GM12878 (cell line): ENCODE data around the gene RHBDD1. TPM values are rescaled to one million over a fixed set of nuclear protein-coding genes. Genes with fewer than 3 reads are reported as not detected.
A peak's percentile ranks its signal among the peaks of the same experiment; 100 is the strongest.

Experiments
- ATF7 ChIP-seq: fragments of 450-650 bp; IDR thresholded peaks from 2 replicates; pipeline ENCODE4 v1.6.1; 2016; ENCODE audit warnings: low read depth, mild to moderate bottlenecking
- BHLHE40 ChIP-seq, 2 experiments: fragments of 450-650 bp in 1 of 2; IDR thresholded peaks; 2 replicates each; pipeline ENCODE4 v1.6.1; 2011 to 2017; ENCODE audit warnings: low read depth in 2 of 2, borderline replicate concordance in 1 of 2, improper control_type of control experiment in 1 of 2, low read length in 1 of 2, mild to moderate bottlenecking in 1 of 2
- CHD1 ChIP-seq: IDR thresholded peaks from 2 replicates; pipeline ENCODE4 v1.6.1; 2012; ENCODE audit warnings: low read depth, low read length, improper control_type of control experiment
- CTCF ChIP-seq, 3 experiments: IDR thresholded peaks in 2 of 3; conservative IDR thresholded peaks in 1 of 3; 2 replicates each; pipeline ENCODE4 v1.5.1; 2011; ENCODE audit warnings: low read depth in 3 of 3, low read length in 3 of 3, mild to moderate bottlenecking in 3 of 3, control low read depth in 2 of 3, moderate library complexity in 2 of 3, inconsistent platforms in 1 of 3, mixed read lengths in 1 of 3; ENCODE audit not compliant: control insufficient read depth in 2 of 3, insufficient read depth in 1 of 3; ENCODE audit errors: extremely low read depth in 1 of 3
- E2F4 ChIP-seq: IDR thresholded peaks from 2 replicates; pipeline ENCODE4 v1.6.1; 2012; ENCODE audit warnings: low read depth, low read length, improper control_type of control experiment
- HDGF ChIP-seq: fragments of 450-650 bp; IDR thresholded peaks from 2 replicates; pipeline ENCODE4 v1.6.1; 2016; ENCODE audit warnings: antibody characterized with exemption
- IKZF1 ChIP-seq: fragments of 450-650 bp; conservative IDR thresholded peaks from 2 replicates; pipeline ENCODE4 v1.6.1; 2017; ENCODE audit warnings: antibody characterized with exemption, mild to moderate bottlenecking
- MYC ChIP-seq: IDR thresholded peaks from 2 replicates; pipeline ENCODE4 v1.6.1; 2011; ENCODE audit warnings: mild to moderate bottlenecking, low read length, moderate library complexity, inconsistent platforms; ENCODE audit not compliant: insufficient read depth, insufficient replicate concordance, insufficient read length, severe bottlenecking
- NFXL1 ChIP-seq: fragments of 450-650 bp; IDR thresholded peaks from 2 replicates; pipeline ENCODE4 v1.6.1; 2017; ENCODE audit warnings: antibody characterized with exemption, mild to moderate bottlenecking, borderline replicate concordance
- PAX5 ChIP-seq: IDR thresholded peaks from 2 replicates; pipeline ENCODE4 v1.6.1; 2011; ENCODE audit warnings: low read depth, low read length, borderline replicate concordance
- POLR2A ChIP-seq: IDR thresholded peaks from 2 replicates; pipeline ENCODE4 v1.6.1; 2011; ENCODE audit warnings: low read depth, mild to moderate bottlenecking, low read length
- RELA ChIP-seq: fragments of 450-650 bp; IDR thresholded peaks from 2 replicates; pipeline ENCODE4 v1.8.0; 2014; ENCODE audit warnings: borderline replicate concordance; ENCODE audit not compliant: partially characterized antibody
- REST ChIP-seq: IDR thresholded peaks from 2 replicates; pipeline ENCODE4 v1.6.1; 2012; ENCODE audit warnings: mild to moderate bottlenecking, low read depth, low read length
- SMAD1 ChIP-seq: fragments of 450-650 bp; IDR thresholded peaks from 2 replicates; pipeline ENCODE4 v1.6.1; 2018; ENCODE audit warnings: mild to moderate bottlenecking, low read depth; ENCODE audit not compliant: partially characterized antibody
- SMARCA5 ChIP-seq: fragments of 450-650 bp; IDR thresholded peaks from 2 replicates; pipeline ENCODE4 v1.6.1; 2017; ENCODE audit warnings: mild to moderate bottlenecking
- ZBTB11 ChIP-seq: fragments of 450-650 bp; formaldehyde crosslinking; IDR thresholded peaks from 2 replicates; pipeline ENCODE4 v1.5.0; 2022; ENCODE audit warnings: mild to moderate bottlenecking, missing genetic modification characterization
- ZNF274 ChIP-seq: IDR thresholded peaks from one replicate; pipeline ENCODE4 v1.8.0; 2011; ENCODE audit not compliant: insufficient read length, insufficient read depth
- ZZZ3 ChIP-seq: IDR thresholded peaks from 2 replicates; pipeline ENCODE4 v1.6.1; 2011; ENCODE audit warnings: low read depth; ENCODE audit not compliant: control insufficient read depth, insufficient read length
- polyA plus RNA-seq, 11 experiments: library from polyadenylated mRNA; depleted of rRNA in 4 of 11; unstranded in 6 of 11; stranded (reverse) in 5 of 11; fragments of >200 nt; fragmentation: Nextera tagmentation in 4 of 11; fragmentation: Illumina TruSeq in 1 of 11; extraction: Ambion mirVana in 4 of 11; extraction: Trizol in 1 of 11; gene quantifications; 1 replicate in 1 of 11; 2 replicates in 10 of 11; pipeline versions ENCODE4 v1.2.1 to v1.2.3, GENCODE V29; 2011 to 2016; ENCODE audit warnings: inconsistent platforms in 2 of 11, missing spikeins in 2 of 11, low read depth in 1 of 11
- total RNA-seq, 4 experiments: library from RNA; depleted of rRNA in 3 of 4; stranded (reverse); fragments of >200 nt in 3 of 4; fragmentation: Illumina TruSeq in 1 of 4; extraction: Trizol in 1 of 4; gene quantifications; 2 replicates each; pipeline versions ENCODE4 v1.2.1 to v1.2.3, GENCODE V29; 2013 to 2021
- TF ChIP-seq, protein P1 (sequence below): IDR thresholded peaks from 2 replicates; pipeline ENCODE4 v1.6.1; 2012; ENCODE audit warnings: low read depth, low read length, improper control_type of control experiment

Gene RHBDD1
- total and polyA plus RNA-seq, 10 of the 15 experiments (the other 5 are each of a cell fraction or from before 2014, with no cell fraction given), result 7.1 to 36.4 (median 14.7) TPM

- TF ChIP-seq IKZF1 (no peak), RELA (no peak), ZBTB11 (CRISPR knock-in tag) (no peak), POLR2A (peak; percentile 48; the same call in 1 of the 2 replicates), PAX5 (no peak), SMAD1 (no peak), CHD1 (no peak), ZZZ3 (no peak), CTCF (IDR thresholded peaks at IDR 0.05 in 2 of 3, conservative IDR thresholded peaks at IDR 0.05 in 1 of 3; ENCODE audit: control insufficient read depth in 2 of 3, extremely low read depth in 1 of 3, insufficient read depth in 1 of 3, low read depth in 3 of 3, low read length in 3 of 3) (no peak), NFXL1 (no peak), HDGF (peak; percentile 40; the same call in 1 of the 2 replicates), BHLHE40 (IDR thresholded peaks at IDR 0.05; ENCODE audit: borderline replicate concordance in 1 of 2, low read depth in 2 of 2, low read length in 1 of 2) (peak in 1 of 2 experiments; percentile 31; a peak in 1 of 4 replicates), SMARCA5 (no peak), ZNF274 (no peak), MYC (no peak), REST (no peak), ATF7 (0 out of 2 replicates have a peak, but pooled peaks have one; percentile 13), E2F4 (no peak)
- TF ChIP-seq, protein P1, sequence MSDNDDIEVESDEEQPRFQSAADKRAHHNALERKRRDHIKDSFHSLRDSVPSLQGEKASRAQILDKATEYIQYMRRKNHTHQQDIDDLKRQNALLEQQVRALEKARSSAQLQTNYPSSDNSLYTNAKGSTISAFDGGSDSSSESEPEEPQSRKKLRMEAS, result no peak
Measured at GRCh38 chr2:226800941-226801784, 34.7 kb upstream of the RHBDD1 start (continued).
